Testis (tissue), 3 donors: ENCODE data around the gene IL18BP. TPM values are rescaled to one million over a fixed set of nuclear protein-coding genes. Genes with fewer than 3 reads are reported as not detected.

Experiments used
- DNase-seq: peaks from one replicate; pipeline ENCODE4 v3.0.0-alpha.2; 2019
- H3K27ac ChIP-seq, 2 donors: fragments of 200-600 bp; sonication (generic); one replicate each; pipeline ENCODE4 v1.5.1; 2019
- H3K27me3 ChIP-seq: fragments of 200-600 bp; sonication (generic); one replicate; pipeline ENCODE4 v1.5.1; 2019
- H3K36me3 ChIP-seq: fragments of 200-600 bp; sonication (generic); one replicate; pipeline ENCODE4 v1.5.1; 2017; ENCODE audit warnings: low read depth; ENCODE audit errors: missing control alignments
- H3K4me1 ChIP-seq: fragments of 200-600 bp; sonication (generic); one replicate; pipeline ENCODE4 v1.5.1; 2019
- H3K4me3 ChIP-seq, 2 donors: fragments of 200-600 bp; sonication (generic); one replicate each; pipeline ENCODE4 v1.5.1; 2017 to 2019
- H3K9me3 ChIP-seq: fragments of 200-600 bp; sonication (generic); one replicate; pipeline ENCODE4 v1.5.1; 2017
- POLR2A ChIP-seq: fragments of 450-650 bp; IDR thresholded peaks from one replicate; pipeline ENCODE4 v1.6.1; 2017; ENCODE audit warnings: antibody characterized with exemption, mild to moderate bottlenecking, moderate library complexity
- WGBS, 2 donors: methylation state at CpG; one replicate each; pipeline ENCODE4 v1.1.5; 2018; 5-methylcytosine and 5-hydroxymethylcytosine counted together
- intact Hi-C: fragments of 100-400 bp; cut with DNase I; formaldehyde crosslinking; loops from one replicate; pipeline ENCODE4 v1.15.1; 2023; ENCODE audit warnings: low total_unique reads
- polyA plus RNA-seq: library from polyadenylated mRNA; stranded (reverse); fragments of 350-450 nt; fragmentation: Illumina TruSeq; extraction: RNeasy Lipid Tissue Mini Kit (QIAGEN cat#74804); gene quantifications from one replicate; pipeline ENCODE4 v1.2.3, GENCODE V29; 2014; ENCODE audit warnings: low read depth, low replicate concordance; ENCODE audit not compliant: insufficient read depth
- total RNA-seq, 2 donors: library from RNA; depleted of rRNA; stranded (reverse); fragments of >200 nt; gene quantifications; one replicate each; pipeline ENCODE4 v1.2.3, GENCODE V29; 2016
- TF ChIP-seq, protein P1 (sequence below), 3 experiments: fragments of 450-650 bp in 2 of 3; fragments of 200-600 bp in 1 of 3; sonication (generic) in 1 of 3; IDR thresholded peaks; one replicate each; pipeline ENCODE4 v1.5.1; 2016 to 2019; ENCODE audit warnings: antibody characterized with exemption in 3 of 3, mild to moderate bottlenecking in 2 of 3, moderate library complexity in 1 of 3

The IL18BP gene
- total and polyA plus RNA-seq, 3 donors from 2014 or later, result 11.7 to 16.8 (median 13.5) TPM

GRCh38 chr11:71977090-71977489 is 21.6 kb upstream of the IL18BP start:
- intact Hi-C loops, result no loop called here
- Histone ChIP-seq H3K27ac (no peak overlapping the region), H3K36me3 (no peaks in the 10 kb centered on the region), H3K9me3 (no peaks in the 10 kb centered on the region), H3K27me3 (no peaks in the 10 kb centered on the region), H3K4me1 (no peaks in the 10 kb centered on the region), H3K4me3 (no peak overlapping the region)
- TF ChIP-seq, protein P1, sequence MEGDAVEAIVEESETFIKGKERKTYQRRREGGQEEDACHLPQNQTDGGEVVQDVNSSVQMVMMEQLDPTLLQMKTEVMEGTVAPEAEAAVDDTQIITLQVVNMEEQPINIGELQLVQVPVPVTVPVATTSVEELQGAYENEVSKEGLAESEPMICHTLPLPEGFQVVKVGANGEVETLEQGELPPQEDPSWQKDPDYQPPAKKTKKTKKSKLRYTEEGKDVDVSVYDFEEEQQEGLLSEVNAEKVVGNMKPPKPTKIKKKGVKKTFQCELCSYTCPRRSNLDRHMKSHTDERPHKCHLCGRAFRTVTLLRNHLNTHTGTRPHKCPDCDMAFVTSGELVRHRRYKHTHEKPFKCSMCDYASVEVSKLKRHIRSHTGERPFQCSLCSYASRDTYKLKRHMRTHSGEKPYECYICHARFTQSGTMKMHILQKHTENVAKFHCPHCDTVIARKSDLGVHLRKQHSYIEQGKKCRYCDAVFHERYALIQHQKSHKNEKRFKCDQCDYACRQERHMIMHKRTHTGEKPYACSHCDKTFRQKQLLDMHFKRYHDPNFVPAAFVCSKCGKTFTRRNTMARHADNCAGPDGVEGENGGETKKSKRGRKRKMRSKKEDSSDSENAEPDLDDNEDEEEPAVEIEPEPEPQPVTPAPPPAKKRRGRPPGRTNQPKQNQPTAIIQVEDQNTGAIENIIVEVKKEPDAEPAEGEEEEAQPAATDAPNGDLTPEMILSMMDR (IDR thresholded peaks at IDR 0.05), result no peak
- no peak for TF ChIP-seq POLR2A
- DNase-seq, result no peak
- 67 to 77% methylated on average over 1 of the region's 1 CpG for WGBS, 2 donors

DNA sequence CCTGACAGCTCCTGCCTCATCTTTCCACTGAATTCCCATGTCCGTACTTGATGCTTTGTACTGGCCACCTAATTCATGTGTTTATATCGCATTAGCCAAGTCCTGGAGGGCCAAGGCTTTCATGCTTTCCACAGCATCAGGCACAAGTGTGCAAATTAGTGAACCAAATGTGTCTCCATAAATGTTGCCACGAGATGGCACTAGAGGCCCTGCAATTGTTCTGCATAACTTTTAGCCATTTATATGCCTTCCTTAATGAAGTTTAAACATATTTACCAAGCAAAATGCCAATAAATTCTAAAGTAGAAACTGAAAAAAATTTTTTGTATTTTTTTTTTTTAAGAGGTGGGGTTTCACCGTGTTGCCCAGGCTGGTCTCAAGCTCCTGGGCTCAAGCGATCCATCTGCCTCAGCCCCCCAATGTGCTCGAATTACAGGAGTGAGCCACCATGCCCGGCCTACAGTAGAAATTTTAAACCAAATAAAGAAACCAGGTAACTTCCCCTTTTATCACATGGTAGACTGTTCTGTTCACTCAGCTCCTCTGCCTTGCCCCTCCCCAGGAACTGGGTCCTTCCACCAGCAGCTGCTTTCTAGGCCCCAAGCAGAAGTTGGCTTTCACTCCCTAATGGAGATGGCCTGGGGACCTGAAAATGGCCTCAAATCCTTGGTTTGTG is 20.8 kb upstream of the IL18BP start:
- Histone ChIP-seq H3K9me3 (no peaks in the 10 kb centered on the region), H3K27ac (no peak overlapping the region), H3K4me1 (no peaks in the 10 kb centered on the region), H3K27me3 (no peaks in the 10 kb centered on the region), H3K4me3 (no peak overlapping the region), H3K36me3 (no peaks in the 10 kb centered on the region)
- TF ChIP-seq, protein P1 (IDR thresholded peaks at IDR 0.05), result peak; percentile 51 to 73 (median 71)
- no peak for TF ChIP-seq POLR2A
- WGBS, 2 donors, result 59 to 70% methylated on average over 7 of the region's 7 CpGs
- intact Hi-C loops, result no loop called here
- peak; percentile 72 for DNase-seq

DNA sequence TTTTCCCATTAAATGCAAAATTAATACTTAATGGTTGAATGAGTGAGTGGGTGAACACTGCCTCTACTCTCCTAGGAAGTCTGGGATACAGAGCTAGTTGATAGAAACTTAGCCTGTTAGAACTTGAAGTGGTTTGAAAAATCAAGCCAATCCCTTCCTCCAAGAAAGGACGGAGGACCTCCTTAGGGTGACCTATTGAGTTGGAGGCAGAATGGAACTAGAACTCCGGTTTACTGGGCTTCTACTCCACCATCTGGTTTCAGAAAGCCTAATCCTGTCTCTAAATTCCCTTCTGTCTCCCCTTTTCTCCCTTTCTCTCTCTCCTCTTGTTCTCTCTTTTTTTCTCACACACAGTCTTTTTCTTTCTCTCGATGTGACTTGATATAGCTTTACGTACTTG is 19.6 kb upstream of the IL18BP start:
- DNase-seq, result no peak
- Histone ChIP-seq H3K27ac (no peak overlapping the region), H3K27me3 (no peaks in the 10 kb centered on the region), H3K4me1 (no peaks in the 10 kb centered on the region), H3K4me3 (no peak overlapping the region), H3K9me3 (no peaks in the 10 kb centered on the region), H3K36me3 (no peaks in the 10 kb centered on the region)
- intact Hi-C loops, result no loop called here
- no peak for TF ChIP-seq POLR2A
- TF ChIP-seq, protein P1 (IDR thresholded peaks at IDR 0.05), result no peak
- WGBS, 2 donors, result 93 to 95% methylated on average over 4 of the region's 4 CpGs

- no peak for DNase-seq
- no peak overlapping the region for H3K4me3 ChIP-seq
- intact Hi-C loops, result no loop called here
- no peaks in the 10 kb centered on the region for H3K9me3 ChIP-seq
- no peak overlapping the region for H3K27ac ChIP-seq
- TF ChIP-seq, protein P1 (IDR thresholded peaks at IDR 0.05), result no peak
- TF ChIP-seq POLR2A, result no peak
- no peaks in the 10 kb centered on the region for H3K4me1 ChIP-seq
- WGBS, 2 donors, result 88 to 93% methylated on average over 3 of the region's 3 CpGs
- no peaks in the 10 kb centered on the region for H3K36me3 ChIP-seq
- no peaks in the 10 kb centered on the region for H3K27me3 ChIP-seq
Measured at GRCh38 chr11:71979602-71980001, 19.1 kb upstream of the IL18BP start.

- no peaks in the 10 kb centered on the region for H3K36me3 ChIP-seq
- H3K9me3 ChIP-seq, result no peaks in the 10 kb centered on the region
- no peak for DNase-seq
- TF ChIP-seq, protein P1 (IDR thresholded peaks at IDR 0.05), result no peak
- TF ChIP-seq POLR2A, result no peak
- WGBS, 2 donors, result 85 to 95% methylated on average over 2 of the region's 2 CpGs
- no peak overlapping the region for H3K4me3 ChIP-seq
- no peak overlapping the region for H3K27ac ChIP-seq
- intact Hi-C loops, result no loop called here
- H3K27me3 ChIP-seq, result no peaks in the 10 kb centered on the region
- H3K4me1 ChIP-seq, result no peaks in the 10 kb centered on the region
Measured at GRCh38 chr11:71986131-71986530, 12.6 kb upstream of the IL18BP start.
